DOHH2 (cell line): ENCODE results near the gene ESAM.

Source experiments
- H3F3A ChIP-seq: fragments of 200-600 bp; sonication (generic), shearing (Covaris generic); 2 replicates; pipeline ENCODE4 v1.6.0; 2016; ENCODE audit warnings: antibody characterized with exemption, mild to moderate bottlenecking; ENCODE audit not compliant: control insufficient read depth, insufficient read depth
- H3K27ac ChIP-seq: fragments of 200-600 bp; sonication (generic); 2 replicates; pipeline ENCODE4 v1.5.1; 2014; ENCODE audit warnings: low read depth, mild to moderate bottlenecking, low read length, moderate library complexity
- H3K27me3 ChIP-seq: fragments of 200-600 bp; sonication (generic); 2 replicates; pipeline ENCODE4 v1.6.1; 2014; ENCODE audit warnings: mild to moderate bottlenecking, low read length, mixed read lengths; ENCODE audit not compliant: control insufficient read depth
- H3K36me3 ChIP-seq: fragments of 200-600 bp; sonication (generic); 2 replicates; pipeline ENCODE4 v1.6.1; 2014; ENCODE audit warnings: mild to moderate bottlenecking, low read length, moderate library complexity, mixed read lengths; ENCODE audit not compliant: control insufficient read depth
- H3K4me1 ChIP-seq: fragments of 200-600 bp; sonication (generic); 2 replicates; pipeline ENCODE4 v1.6.1; 2014; ENCODE audit warnings: mild to moderate bottlenecking, low read length, mixed read lengths; ENCODE audit not compliant: control insufficient read depth
- H3K4me2 ChIP-seq: fragments of 200-600 bp; sonication (generic); 2 replicates; pipeline ENCODE4 v1.6.0; 2014; ENCODE audit warnings: mild to moderate bottlenecking, low read length, moderate library complexity
- H3K4me3 ChIP-seq: fragments of 200-600 bp; sonication (generic); 2 replicates; pipeline ENCODE4 v1.5.1; 2014; ENCODE audit warnings: mild to moderate bottlenecking, low read length, mixed read lengths
- H3K79me2 ChIP-seq: fragments of 200-600 bp; sonication (generic); 2 replicates; pipeline ENCODE4 v1.6.1; 2014; ENCODE audit warnings: mild to moderate bottlenecking, low read length, mixed read lengths; ENCODE audit not compliant: control insufficient read depth
- H3K9me2 ChIP-seq: fragments of 200-600 bp; sonication (generic); replicated peaks from 2 replicates; pipeline ENCODE4 v1.6.1; 2014; ENCODE audit warnings: mild to moderate bottlenecking, low read length, mixed read lengths; ENCODE audit not compliant: control insufficient read depth
- H3K9me3 ChIP-seq: fragments of 200-600 bp; sonication (generic); 2 replicates; pipeline ENCODE4 v1.6.1; 2014; ENCODE audit warnings: antibody characterized with exemption, low read length, mixed read lengths; ENCODE audit not compliant: control insufficient read depth, insufficient read depth
- H4K20me1 ChIP-seq: fragments of 200-600 bp; sonication (generic); 2 replicates; pipeline ENCODE4 v1.6.0; 2014; ENCODE audit warnings: low read depth, mild to moderate bottlenecking, antibody characterized with exemption, low read length, moderate library complexity; ENCODE audit not compliant: control insufficient read depth, insufficient read depth
- EZH2phosphoT487 ChIP-seq: fragments of 200-600 bp; sonication (generic); IDR thresholded peaks from 2 replicates; pipeline ENCODE4 v1.6.1; 2017; ENCODE audit warnings: borderline replicate concordance, mild to moderate bottlenecking, antibody characterized with exemption, low read length, moderate library complexity, mixed read lengths
- TF ChIP-seq, protein P1 (sequence below): fragments of 200-600 bp; sonication (generic); IDR thresholded peaks from one replicate; pipeline ENCODE4 v1.5.1; 2014; ENCODE audit warnings: antibody characterized with exemption, mild to moderate bottlenecking, low read depth, low read length; ENCODE audit not compliant: poor library complexity, severe bottlenecking

The ESAM gene

DNA sequence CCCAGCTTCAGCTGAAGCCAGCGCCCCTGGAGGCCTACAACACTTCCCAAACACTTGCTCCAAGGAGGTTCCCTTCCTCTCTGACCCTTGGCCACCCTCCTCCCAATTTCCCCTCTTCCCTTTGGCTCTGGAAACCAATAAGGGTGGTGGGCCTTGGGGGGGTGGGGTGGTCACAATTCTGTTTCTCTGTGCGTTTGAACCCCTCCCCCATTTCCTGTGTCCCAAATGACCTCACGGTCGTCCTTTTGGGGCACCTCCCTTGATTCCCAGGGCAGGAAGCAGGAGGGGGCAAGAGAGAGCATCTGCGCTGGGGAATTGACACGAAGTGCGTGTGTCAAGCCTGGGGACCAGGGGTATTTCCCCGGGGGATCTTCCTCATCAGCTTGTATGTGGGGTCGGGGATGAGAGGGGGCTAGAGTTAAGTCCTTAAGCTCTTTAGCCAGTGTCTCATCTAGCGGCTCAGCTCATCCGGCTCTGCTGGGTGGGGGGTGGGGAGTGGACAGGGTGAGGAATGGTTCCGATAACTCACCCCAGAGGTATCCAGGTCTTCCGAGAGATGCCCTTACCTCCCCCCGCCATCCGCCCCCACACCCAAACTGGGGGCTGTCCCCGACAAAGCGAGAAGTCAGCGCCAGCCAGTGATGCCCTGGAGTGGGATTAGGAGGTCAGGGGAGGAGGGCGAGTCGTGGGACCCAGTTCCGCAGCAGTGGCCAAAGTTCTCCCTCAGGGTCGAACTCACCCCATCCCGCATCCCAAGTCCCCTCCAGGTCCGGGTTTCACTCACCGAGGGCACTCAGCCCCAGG is 587 bp downstream of the ESAM start:
- no peaks in the 10 kb centered on the region for H4K20me1 ChIP-seq
- H3K79me2 ChIP-seq = no peaks in the 10 kb centered on the region
- H3K4me3 ChIP-seq = peak overlapping the region; percentile 77
- H3K4me2 ChIP-seq = peak overlapping the region; percentile 83
- no peaks in the 10 kb centered on the region for H3F3A ChIP-seq
- H3K9me3 ChIP-seq = no peaks in the 10 kb centered on the region
- H3K9me2 ChIP-seq = no peaks in the 10 kb centered on the region
- no peaks in the 10 kb centered on the region for H3K36me3 ChIP-seq
- H3K27ac ChIP-seq = no peak overlapping the region
- H3K27me3 ChIP-seq = peaks cover 42% of the 10 kb centered on the region
- H3K4me1 ChIP-seq = peaks cover 49% of the 10 kb centered on the region
- TF ChIP-seq EZH2phosphoT487 = no peak
- TF ChIP-seq, protein P1, sequence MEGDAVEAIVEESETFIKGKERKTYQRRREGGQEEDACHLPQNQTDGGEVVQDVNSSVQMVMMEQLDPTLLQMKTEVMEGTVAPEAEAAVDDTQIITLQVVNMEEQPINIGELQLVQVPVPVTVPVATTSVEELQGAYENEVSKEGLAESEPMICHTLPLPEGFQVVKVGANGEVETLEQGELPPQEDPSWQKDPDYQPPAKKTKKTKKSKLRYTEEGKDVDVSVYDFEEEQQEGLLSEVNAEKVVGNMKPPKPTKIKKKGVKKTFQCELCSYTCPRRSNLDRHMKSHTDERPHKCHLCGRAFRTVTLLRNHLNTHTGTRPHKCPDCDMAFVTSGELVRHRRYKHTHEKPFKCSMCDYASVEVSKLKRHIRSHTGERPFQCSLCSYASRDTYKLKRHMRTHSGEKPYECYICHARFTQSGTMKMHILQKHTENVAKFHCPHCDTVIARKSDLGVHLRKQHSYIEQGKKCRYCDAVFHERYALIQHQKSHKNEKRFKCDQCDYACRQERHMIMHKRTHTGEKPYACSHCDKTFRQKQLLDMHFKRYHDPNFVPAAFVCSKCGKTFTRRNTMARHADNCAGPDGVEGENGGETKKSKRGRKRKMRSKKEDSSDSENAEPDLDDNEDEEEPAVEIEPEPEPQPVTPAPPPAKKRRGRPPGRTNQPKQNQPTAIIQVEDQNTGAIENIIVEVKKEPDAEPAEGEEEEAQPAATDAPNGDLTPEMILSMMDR = no peak

DNA sequence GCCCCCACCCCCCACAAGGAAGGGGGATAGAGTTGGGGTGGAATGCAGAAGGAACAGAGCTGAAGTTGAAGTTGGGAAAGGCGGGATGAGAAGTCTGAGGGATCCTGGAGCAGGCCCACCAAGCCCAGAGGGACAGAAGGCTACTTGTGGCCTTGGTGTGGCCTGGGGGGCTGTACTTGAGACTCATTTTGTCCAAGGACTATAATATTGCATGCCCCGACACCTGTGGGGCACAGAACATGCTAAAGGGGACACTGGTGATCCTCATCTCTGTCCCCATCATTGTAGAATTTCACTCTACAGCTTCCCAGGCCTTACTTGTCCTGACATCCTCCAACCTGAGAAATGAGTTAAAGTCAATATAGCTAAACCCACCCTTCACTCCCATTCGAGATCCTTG is 1.3 kb downstream of the ESAM start:
- no peaks in the 10 kb centered on the region for H3K36me3 ChIP-seq
- H3K9me2 ChIP-seq = no peaks in the 10 kb centered on the region
- no peaks in the 10 kb centered on the region for H3K9me3 ChIP-seq
- H3K4me1 ChIP-seq = peaks cover 49% of the 10 kb centered on the region
- peaks cover 46% of the 10 kb centered on the region for H3K27me3 ChIP-seq
- no peaks in the 10 kb centered on the region for H4K20me1 ChIP-seq
- H3F3A ChIP-seq = no peaks in the 10 kb centered on the region
- H3K4me3 ChIP-seq = peak overlapping the region; percentile 28; the same call in 1 of the 2 replicates
- H3K79me2 ChIP-seq = no peaks in the 10 kb centered on the region
- no peak for TF ChIP-seq EZH2phosphoT487
- TF ChIP-seq, protein P1 = no peak
- H3K4me2 ChIP-seq = peak overlapping the region; percentile 54
- no peak overlapping the region for H3K27ac ChIP-seq

- Histone ChIP-seq H3K79me2 (no peaks in the 10 kb centered on the region), H3K36me3 (no peaks in the 10 kb centered on the region), H3K27ac (no peak overlapping the region), H3F3A (no peaks in the 10 kb centered on the region; the same call in 1 of the 2 replicates), H3K4me3 (peak overlapping the region; percentile 28), H3K9me2 (no peaks in the 10 kb centered on the region), H3K9me3 (no peaks in the 10 kb centered on the region), H3K27me3 (peaks cover 46% of the 10 kb centered on the region), H3K4me2 (peak overlapping the region; percentile 54), H3K4me1 (peaks cover 49% of the 10 kb centered on the region), H4K20me1 (no peaks in the 10 kb centered on the region)
- no peak for TF ChIP-seq EZH2phosphoT487
- TF ChIP-seq, protein P1 = no peak
Measured at GRCh38 chr11:124760205-124760652, 1.9 kb downstream of the ESAM start.
